ENCODE results near the gene CAB39. TPM values are rescaled to one million over a fixed set of nuclear protein-coding genes. Genes with fewer than 3 reads are reported as not detected.

Gene CAB39
- total RNA-seq, 2 donors from 2014 or later = 87.8 to 121 TPM

DNA sequence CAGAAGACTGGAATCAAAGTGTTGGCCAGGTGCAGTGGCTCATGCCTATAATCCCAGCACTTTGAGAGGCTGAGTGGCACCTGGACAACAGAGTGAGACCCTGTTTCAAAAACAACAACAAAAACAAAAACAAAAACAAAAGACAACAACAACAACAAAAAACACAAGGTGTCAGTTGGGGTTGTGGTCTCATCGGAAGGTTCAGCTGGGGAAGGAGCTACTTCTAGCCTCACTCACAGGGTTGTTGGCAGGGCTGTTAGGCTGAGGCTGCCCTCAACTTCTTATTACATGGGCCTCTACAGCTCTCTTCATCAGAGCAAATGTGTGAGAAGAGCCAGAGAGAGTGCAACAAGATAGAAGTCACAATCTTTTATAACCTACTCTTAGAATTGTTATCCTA, 34.6 kb upstream of the CAB39 start:
- TF ChIP-seq, protein P1, sequence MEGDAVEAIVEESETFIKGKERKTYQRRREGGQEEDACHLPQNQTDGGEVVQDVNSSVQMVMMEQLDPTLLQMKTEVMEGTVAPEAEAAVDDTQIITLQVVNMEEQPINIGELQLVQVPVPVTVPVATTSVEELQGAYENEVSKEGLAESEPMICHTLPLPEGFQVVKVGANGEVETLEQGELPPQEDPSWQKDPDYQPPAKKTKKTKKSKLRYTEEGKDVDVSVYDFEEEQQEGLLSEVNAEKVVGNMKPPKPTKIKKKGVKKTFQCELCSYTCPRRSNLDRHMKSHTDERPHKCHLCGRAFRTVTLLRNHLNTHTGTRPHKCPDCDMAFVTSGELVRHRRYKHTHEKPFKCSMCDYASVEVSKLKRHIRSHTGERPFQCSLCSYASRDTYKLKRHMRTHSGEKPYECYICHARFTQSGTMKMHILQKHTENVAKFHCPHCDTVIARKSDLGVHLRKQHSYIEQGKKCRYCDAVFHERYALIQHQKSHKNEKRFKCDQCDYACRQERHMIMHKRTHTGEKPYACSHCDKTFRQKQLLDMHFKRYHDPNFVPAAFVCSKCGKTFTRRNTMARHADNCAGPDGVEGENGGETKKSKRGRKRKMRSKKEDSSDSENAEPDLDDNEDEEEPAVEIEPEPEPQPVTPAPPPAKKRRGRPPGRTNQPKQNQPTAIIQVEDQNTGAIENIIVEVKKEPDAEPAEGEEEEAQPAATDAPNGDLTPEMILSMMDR (IDR thresholded peaks at IDR 0.05) = no peak
- H3K9ac ChIP-seq (ENCODE audit: low read depth in 2 of 2, low read length in 2 of 2) = no peak overlapping the region
- no peaks in the 10 kb centered on the region for H3K9me3 ChIP-seq
- intact Hi-C loops (cut with DNase I) = no loop called here
- H3K4me1 ChIP-seq = no peaks in the 10 kb centered on the region
- DNase-seq = no peak
- H3K4me3 ChIP-seq = no peak overlapping the region
- no peaks in the 10 kb centered on the region for H3K36me3 ChIP-seq
- H3K27me3 ChIP-seq = no peaks in the 10 kb centered on the region
- H3K27ac ChIP-seq = no peak overlapping the region

DNA sequence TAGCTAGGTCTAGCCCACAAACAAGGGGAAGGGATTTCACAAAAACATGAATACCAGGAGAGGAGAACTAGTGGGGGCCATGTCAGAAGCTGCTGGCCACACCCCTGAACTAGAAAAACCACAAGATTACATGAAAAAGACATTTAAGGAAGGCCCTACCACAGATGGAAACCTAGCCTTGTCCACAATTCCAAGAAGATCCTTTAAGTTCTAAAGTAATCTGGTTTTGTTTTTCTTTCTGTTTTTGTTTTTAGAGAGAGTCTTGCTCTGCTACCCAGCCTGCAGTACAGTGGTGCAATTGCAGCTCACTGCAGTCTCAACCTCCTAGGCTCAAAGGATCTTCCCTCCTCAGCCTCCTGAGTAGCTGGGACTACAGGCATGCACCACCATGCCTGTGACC, 34.2 kb upstream of the CAB39 start:
- DNase-seq = no peak
- Histone ChIP-seq H3K27ac (no peak overlapping the region), H3K36me3 (no peaks in the 10 kb centered on the region), H3K9me3 (no peaks in the 10 kb centered on the region), H3K4me3 (no peak overlapping the region), H3K4me1 (no peaks in the 10 kb centered on the region), H3K9ac (ENCODE audit: low read depth in 2 of 2, low read length in 2 of 2) (no peak overlapping the region), H3K27me3 (no peaks in the 10 kb centered on the region)
- intact Hi-C loops (cut with DNase I) = no loop called here
- TF ChIP-seq, protein P1 (IDR thresholded peaks at IDR 0.05) = no peak

DNA sequence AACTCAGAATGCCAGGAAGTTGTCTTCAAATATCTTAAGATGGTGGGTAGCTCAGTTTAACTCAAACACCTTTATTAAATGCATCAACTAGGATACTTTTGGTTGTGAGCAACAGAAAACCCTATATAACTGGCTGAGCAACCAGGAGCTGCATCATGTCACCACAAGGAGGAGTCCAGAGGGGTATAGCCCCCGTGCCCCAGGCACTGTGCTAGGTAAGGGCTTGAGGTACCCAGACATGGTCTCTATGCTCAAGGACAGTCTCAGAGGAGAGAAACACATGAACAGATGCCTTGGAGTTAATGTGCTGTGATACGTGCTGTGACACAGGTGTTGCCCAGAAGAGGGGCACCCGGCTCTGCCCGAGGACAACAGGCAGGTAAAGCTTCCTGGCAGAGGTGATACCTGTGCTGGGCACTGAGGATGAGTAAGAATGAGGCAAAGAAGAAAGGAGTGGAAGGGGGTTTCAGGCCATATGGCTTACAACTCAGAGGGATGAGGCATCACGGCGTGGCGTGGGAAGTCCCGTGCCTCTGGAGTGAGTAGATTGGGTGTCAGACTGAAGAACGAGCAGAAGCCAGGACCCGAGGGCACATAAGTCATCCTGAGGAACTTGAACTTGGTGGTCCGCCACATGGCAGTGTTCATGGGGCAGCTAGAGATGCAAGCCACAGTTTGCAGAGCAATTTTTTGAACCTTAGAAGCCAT, 32.0 kb upstream of the CAB39 start:
- no peaks in the 10 kb centered on the region for H3K9me3 ChIP-seq
- no peak overlapping the region for H3K4me3 ChIP-seq
- DNase-seq = no peak
- no peak overlapping the region for H3K9ac ChIP-seq (ENCODE audit: low read depth in 2 of 2, low read length in 2 of 2)
- TF ChIP-seq, protein P1 (IDR thresholded peaks at IDR 0.05) = no peak
- no peaks in the 10 kb centered on the region for H3K4me1 ChIP-seq
- no peaks in the 10 kb centered on the region for H3K36me3 ChIP-seq
- H3K27ac ChIP-seq = no peak overlapping the region
- intact Hi-C loops (cut with DNase I) = no loop called here
- no peaks in the 10 kb centered on the region for H3K27me3 ChIP-seq

DNA sequence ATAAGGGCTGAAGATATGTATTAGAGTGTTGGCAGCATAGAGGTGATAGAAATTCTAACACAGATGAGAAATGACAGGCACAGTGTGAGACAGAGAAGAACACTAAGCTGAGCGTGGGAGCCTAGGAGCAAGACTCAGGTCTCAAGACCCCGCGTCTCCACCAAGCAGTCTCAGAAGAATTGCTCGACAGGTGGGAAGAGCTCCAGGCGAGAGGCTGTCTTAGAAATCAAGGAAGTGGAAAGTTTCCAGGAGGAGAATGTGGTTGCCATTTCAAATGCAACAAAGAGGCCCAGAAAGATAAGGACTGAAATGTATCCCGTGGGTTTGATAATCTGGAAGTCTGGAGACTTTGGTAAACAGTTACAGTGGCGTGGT, 31.5 kb upstream of the CAB39 start:
- intact Hi-C loops (cut with DNase I) = no loop called here
- no peak overlapping the region for H3K27ac ChIP-seq

DNA sequence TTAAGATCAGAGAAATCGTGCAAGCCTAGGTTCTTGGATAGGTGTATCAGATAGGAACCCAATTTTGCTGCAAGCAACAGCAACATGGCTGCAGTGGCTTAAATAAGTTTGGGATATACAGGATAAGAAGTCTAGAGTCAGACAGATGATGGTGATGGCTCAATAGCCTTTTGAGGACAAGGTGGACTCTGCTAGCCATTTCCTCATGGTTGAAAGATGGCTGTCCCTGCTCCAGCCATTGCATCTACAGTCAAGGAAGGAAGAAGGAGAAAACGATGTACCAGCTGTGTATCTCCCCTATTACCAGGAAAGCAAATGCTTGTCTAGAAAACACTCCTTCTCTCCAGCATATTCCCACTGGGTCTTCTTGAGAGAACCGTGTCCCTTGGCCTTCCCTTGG, 30.1 kb upstream of the CAB39 start:
- Histone ChIP-seq H3K4me1 (no peaks in the 10 kb centered on the region), H3K27ac (no peak overlapping the region), H3K27me3 (no peaks in the 10 kb centered on the region), H3K9ac (ENCODE audit: low read depth in 2 of 2, low read length in 2 of 2) (no peak overlapping the region), H3K36me3 (no peaks in the 10 kb centered on the region), H3K9me3 (no peaks in the 10 kb centered on the region), H3K4me3 (no peak overlapping the region)
- intact Hi-C loops (cut with DNase I) = no loop called here
- TF ChIP-seq, protein P1 (IDR thresholded peaks at IDR 0.05) = no peak
- DNase-seq = no peak

More for the DNA sequence above, 31.5 kb upstream of the CAB39 start:
- no peaks in the 10 kb centered on the region for H3K9me3 ChIP-seq
- no peak overlapping the region for H3K4me3 ChIP-seq
- no peaks in the 10 kb centered on the region for H3K36me3 ChIP-seq
- H3K4me1 ChIP-seq = no peaks in the 10 kb centered on the region
- no peak overlapping the region for H3K9ac ChIP-seq (ENCODE audit: low read depth in 2 of 2, low read length in 2 of 2)
- no peak for DNase-seq
- TF ChIP-seq, protein P1 (IDR thresholded peaks at IDR 0.05) = no peak
- no peaks in the 10 kb centered on the region for H3K27me3 ChIP-seq

Data from colonic mucosa (tissue), 4 donors.